ENCODE data around the gene EGR2. TPM values are rescaled to one million over a fixed set of nuclear protein-coding genes. Genes with fewer than 3 reads are reported as not detected.
A peak's percentile ranks its signal among the peaks of the same experiment; 100 is the strongest.
"Not testable (repeated sequence)": the region's sequence is repeated elsewhere in the genome, so short reads cannot be mapped to it uniquely, and the experiment has no call there.

EGR2 gene
- polyA plus RNA-seq, 4 donors, result 0.45 to 5.4 (median 0.88) TPM

GRCh38 chr10:62794306-62794705, 21.9 kb downstream of the EGR2 start:
- peaks cover 0 to 9% (median 0%) of the 10 kb centered on the region in 3 donors for H3K27me3 ChIP-seq (ENCODE audit: control insufficient read depth in 3 of 3, insufficient read depth in 3 of 3, low read length in 3 of 3)
- DNase-seq (no peak), FAIRE-seq (no peak)
- no peaks in the 10 kb centered on the region for H3K4me1 ChIP-seq (ENCODE audit: control insufficient read depth in 3 of 3, insufficient read depth in 2 of 3, low read depth in 1 of 3, low read length in 2 of 3)
- H3K4me3 ChIP-seq (ENCODE audit: low read depth in 1 of 3, low read length in 3 of 3), result no peak overlapping the region
- no peak overlapping the region for H3K27ac ChIP-seq (ENCODE audit: low read depth in 1 of 3, low read length in 2 of 3)
- no peaks in the 10 kb centered on the region for H3K9me3 ChIP-seq (ENCODE audit: control insufficient read depth in 2 of 2, insufficient read depth in 1 of 2, low read depth in 1 of 2, low read length in 1 of 2)
- WGBS, 3 donors, result 73 to 79% (median 76%) methylated on average over 1 of the region's 1 CpG
- H3K36me3 ChIP-seq (ENCODE audit: control insufficient read depth in 3 of 3, insufficient read depth in 2 of 3, low read depth in 1 of 3, low read length in 3 of 3), result peaks cover 0 to 1% (median 0%) of the 10 kb centered on the region in 3 donors

GRCh38 chr10:62792261-62792660, 23.9 kb downstream of the EGR2 start:
- FAIRE-seq (no peak), DNase-seq (no peak)
- WGBS, 3 donors, result 75 to 88% (median 84%) methylated on average over 5 of the region's 5 CpGs
- Histone ChIP-seq H3K4me3 (ENCODE audit: low read depth in 1 of 3, low read length in 3 of 3) (no peak overlapping the region), H3K9me3 (ENCODE audit: control insufficient read depth in 2 of 2, insufficient read depth in 1 of 2, low read depth in 1 of 2, low read length in 1 of 2) (no peaks in the 10 kb centered on the region), H3K36me3 (ENCODE audit: control insufficient read depth in 3 of 3, insufficient read depth in 2 of 3, low read depth in 1 of 3, low read length in 3 of 3) (no peaks in the 10 kb centered on the region), H3K4me1 (ENCODE audit: control insufficient read depth in 3 of 3, insufficient read depth in 2 of 3, low read depth in 1 of 3, low read length in 2 of 3) (no peaks in the 10 kb centered on the region), H3K27ac (ENCODE audit: low read depth in 1 of 3, low read length in 2 of 3) (no peak overlapping the region), H3K27me3 (ENCODE audit: control insufficient read depth in 3 of 3, insufficient read depth in 3 of 3, low read length in 3 of 3) (peaks cover 0 to 9% (median 0%) of the 10 kb centered on the region in 3 donors)

- H3K4me3 ChIP-seq (ENCODE audit: low read depth in 1 of 3, low read length in 3 of 3), result no peak overlapping the region
- 56 to 76% (median 73%) methylated on average over 2 of the region's 2 CpGs for WGBS, 3 donors
- H3K4me1 ChIP-seq (ENCODE audit: control insufficient read depth in 3 of 3, insufficient read depth in 2 of 3, low read depth in 1 of 3, low read length in 2 of 3), result no peaks in the 10 kb centered on the region
- no peak overlapping the region for H3K27ac ChIP-seq (ENCODE audit: low read depth in 1 of 3, low read length in 2 of 3)
- DNase-seq (no peak), FAIRE-seq (no peak)
- H3K36me3 ChIP-seq (ENCODE audit: control insufficient read depth in 3 of 3, insufficient read depth in 2 of 3, low read depth in 1 of 3, low read length in 3 of 3), result no peaks in the 10 kb centered on the region
- H3K27me3 ChIP-seq (ENCODE audit: control insufficient read depth in 3 of 3, insufficient read depth in 3 of 3, low read length in 3 of 3), result peaks cover 0 to 6% (median 0%) of the 10 kb centered on the region in 3 donors
- H3K9me3 ChIP-seq (ENCODE audit: control insufficient read depth in 2 of 2, insufficient read depth in 1 of 2, low read depth in 1 of 2, low read length in 1 of 2), result peaks cover 0 to 1% of the 10 kb centered on the region in 2 donors
These were observed 25.6 kb downstream of the EGR2 start for GRCh38 chr10:62790571-62790970.

GRCh38 chr10:62790019-62790555, 26.1 kb downstream of the EGR2 start:
- H3K27me3 ChIP-seq (ENCODE audit: control insufficient read depth in 3 of 3, insufficient read depth in 3 of 3, low read length in 3 of 3), result peaks cover 0 to 6% (median 0%) of the 10 kb centered on the region in 3 donors
- DNase-seq, result no peak
- H3K27ac ChIP-seq (ENCODE audit: low read depth in 1 of 3, low read length in 2 of 3), result no peak overlapping the region
- 61 to 78% (median 73%) methylated on average over 14 of the region's 14 CpGs for WGBS, 3 donors
- H3K9me3 ChIP-seq (ENCODE audit: control insufficient read depth in 2 of 2, insufficient read depth in 1 of 2, low read depth in 1 of 2, low read length in 1 of 2), result peaks cover 0 to 3% of the 10 kb centered on the region in 2 donors
- no peaks in the 10 kb centered on the region for H3K4me1 ChIP-seq (ENCODE audit: control insufficient read depth in 3 of 3, insufficient read depth in 2 of 3, low read depth in 1 of 3, low read length in 2 of 3)
- FAIRE-seq, result no peak
- no peak overlapping the region for H3K4me3 ChIP-seq (ENCODE audit: low read depth in 1 of 3, low read length in 3 of 3)
- no peaks in the 10 kb centered on the region for H3K36me3 ChIP-seq (ENCODE audit: control insufficient read depth in 3 of 3, insufficient read depth in 2 of 3, low read depth in 1 of 3, low read length in 3 of 3)

GRCh38 chr10:62788861-62789467, 27.2 kb downstream of the EGR2 start:
- Histone ChIP-seq H3K36me3 (ENCODE audit: control insufficient read depth in 3 of 3, insufficient read depth in 2 of 3, low read depth in 1 of 3, low read length in 3 of 3) (no peaks in the 10 kb centered on the region), H3K27ac (ENCODE audit: low read depth in 1 of 3, low read length in 2 of 3) (no peak overlapping the region), H3K9me3 (ENCODE audit: control insufficient read depth in 2 of 2, insufficient read depth in 1 of 2, low read depth in 1 of 2, low read length in 1 of 2) (peaks cover 0 to 3% of the 10 kb centered on the region in 2 donors), H3K27me3 (ENCODE audit: control insufficient read depth in 3 of 3, insufficient read depth in 3 of 3, low read length in 3 of 3) (peaks cover 0 to 6% (median 0%) of the 10 kb centered on the region in 3 donors), H3K4me1 (ENCODE audit: control insufficient read depth in 3 of 3, insufficient read depth in 2 of 3, low read depth in 1 of 3, low read length in 2 of 3) (no peaks in the 10 kb centered on the region), H3K4me3 (ENCODE audit: low read depth in 1 of 3, low read length in 3 of 3) (no peak overlapping the region)
- no peak for FAIRE-seq
- DNase-seq, result no peak
- 58 to 70% (median 68%) methylated on average over 9 of the region's 9 CpGs for WGBS, 3 donors

- not testable (repeated sequence) for H3K36me3 ChIP-seq (ENCODE audit: control insufficient read depth in 3 of 3, insufficient read depth in 2 of 3, low read depth in 1 of 3, low read length in 3 of 3); H3K4me3 ChIP-seq (ENCODE audit: low read depth in 1 of 3, low read length in 3 of 3); H3K27ac ChIP-seq (ENCODE audit: low read depth in 1 of 3, low read length in 2 of 3); H3K4me1 ChIP-seq (ENCODE audit: control insufficient read depth in 3 of 3, insufficient read depth in 2 of 3, low read depth in 1 of 3, low read length in 2 of 3); FAIRE-seq; H3K9me3 ChIP-seq (ENCODE audit: control insufficient read depth in 2 of 2, insufficient read depth in 1 of 2, low read depth in 1 of 2, low read length in 1 of 2); H3K27me3 ChIP-seq (ENCODE audit: control insufficient read depth in 3 of 3, insufficient read depth in 3 of 3, low read length in 3 of 3); DNase-seq
- WGBS, 3 donors, result 69 to 84% (median 69%) methylated on average over 2 of the region's 2 CpGs
These were observed 27.9 kb downstream of the EGR2 start for GRCh38 chr10:62788285-62788684.

- not testable (repeated sequence) for H3K27ac ChIP-seq (ENCODE audit: low read depth in 1 of 3, low read length in 2 of 3); H3K4me3 ChIP-seq (ENCODE audit: low read depth in 1 of 3, low read length in 3 of 3); H3K4me1 ChIP-seq (ENCODE audit: control insufficient read depth in 3 of 3, insufficient read depth in 2 of 3, low read depth in 1 of 3, low read length in 2 of 3); H3K9me3 ChIP-seq (ENCODE audit: control insufficient read depth in 2 of 2, insufficient read depth in 1 of 2, low read depth in 1 of 2, low read length in 1 of 2); H3K27me3 ChIP-seq (ENCODE audit: control insufficient read depth in 3 of 3, insufficient read depth in 3 of 3, low read length in 3 of 3); DNase-seq; H3K36me3 ChIP-seq (ENCODE audit: control insufficient read depth in 3 of 3, insufficient read depth in 2 of 3, low read depth in 1 of 3, low read length in 3 of 3); FAIRE-seq
- WGBS, 3 donors, result 88 to 96% (median 93%) methylated on average over 3 of the region's 3 CpGs
These were observed 31.6 kb downstream of the EGR2 start for GRCh38 chr10:62784537-62784936.

- FAIRE-seq (no peak), DNase-seq (peak in 1 of 2 donors; percentile 36)
- Histone ChIP-seq H3K27ac (ENCODE audit: low read depth in 1 of 3, low read length in 2 of 3) (no peak overlapping the region), H3K27me3 (ENCODE audit: control insufficient read depth in 3 of 3, insufficient read depth in 3 of 3, low read length in 3 of 3) (no peaks in the 10 kb centered on the region), H3K4me3 (ENCODE audit: low read depth in 1 of 3, low read length in 3 of 3) (no peak overlapping the region), H3K9me3 (ENCODE audit: control insufficient read depth in 2 of 2, insufficient read depth in 1 of 2, low read depth in 1 of 2, low read length in 1 of 2) (no peaks in the 10 kb centered on the region), H3K36me3 (ENCODE audit: control insufficient read depth in 3 of 3, insufficient read depth in 2 of 3, low read depth in 1 of 3, low read length in 3 of 3) (no peaks in the 10 kb centered on the region), H3K4me1 (ENCODE audit: control insufficient read depth in 3 of 3, insufficient read depth in 2 of 3, low read depth in 1 of 3, low read length in 2 of 3) (no peaks in the 10 kb centered on the region)
- WGBS, 3 donors, result 70 to 83% (median 76%) methylated on average over 5 of the region's 5 CpGs
These were observed 36.5 kb downstream of the EGR2 start for GRCh38 chr10:62779487-62780248.
